HepG2 (cell line): ENCODE measurements around the gene LCN2. TPM values are rescaled to one million over a fixed set of nuclear protein-coding genes. Genes with fewer than 3 reads are reported as not detected.

Experiments
- HOXA3 ChIP-seq: sonication (generic); formaldehyde crosslinking; IDR thresholded peaks from 2 replicates; pipeline ENCODE4 v1.5.0; 2020; ENCODE audit warnings: missing genetic modification reagents
- KMT2A ChIP-seq: sonication (generic); formaldehyde crosslinking; IDR thresholded peaks from 2 replicates; pipeline ENCODE4 v1.4.0; 2020; ENCODE audit warnings: missing genetic modification reagents
- MAF1 ChIP-seq: sonication (generic); formaldehyde crosslinking; IDR thresholded peaks from 2 replicates; pipeline ENCODE4 v1.5.0; 2020; ENCODE audit warnings: missing genetic modification reagents, borderline replicate concordance
- NFYB ChIP-seq: sonication (generic); formaldehyde crosslinking; IDR thresholded peaks from 2 replicates; pipeline ENCODE4 v1.4.0; 2020; ENCODE audit warnings: missing genetic modification reagents
- NR2F2 ChIP-seq: IDR thresholded peaks from 2 replicates; pipeline ENCODE4 v1.6.1; 2012; ENCODE audit warnings: low read depth, inconsistent platforms, borderline replicate concordance
- PBX3 ChIP-seq: sonication (generic); formaldehyde crosslinking; IDR thresholded peaks from 2 replicates; pipeline ENCODE4 v1.8.1; 2023; ENCODE audit warnings: missing genetic modification reagents, inconsistent platforms, borderline replicate concordance
- SKI ChIP-seq: fragments of 450-650 bp; IDR thresholded peaks from one replicate; pipeline ENCODE4 v1.6.1; 2018; ENCODE audit warnings: mild to moderate bottlenecking; ENCODE audit not compliant: partially characterized antibody
- SNAI1 ChIP-seq: sonication (generic); formaldehyde crosslinking; IDR thresholded peaks from 2 replicates; pipeline ENCODE4 v1.5.0; 2020; ENCODE audit warnings: mild to moderate bottlenecking, missing genetic modification reagents, borderline replicate concordance
- ZFP36 ChIP-seq: fragments of 150-350 bp; IDR thresholded peaks from 2 replicates; pipeline ENCODE4 v1.6.1; 2018; ENCODE audit warnings: borderline replicate concordance, low read length, low read depth; ENCODE audit not compliant: partially characterized antibody
- ZNF281 ChIP-seq: sonication (generic); formaldehyde crosslinking; IDR thresholded peaks from 2 replicates; pipeline ENCODE4 v1.4.0; 2020; ENCODE audit warnings: missing genetic modification reagents, borderline replicate concordance
- ZNF318 ChIP-seq: sonication (generic); formaldehyde crosslinking; IDR thresholded peaks from 2 replicates; pipeline ENCODE4 v1.4.0; 2020; ENCODE audit warnings: mild to moderate bottlenecking, missing genetic modification reagents
- ZNF564 ChIP-seq: sonication (generic); formaldehyde crosslinking; IDR thresholded peaks from 2 replicates; pipeline ENCODE4 v1.8.1; 2023; ENCODE audit warnings: mild to moderate bottlenecking, missing genetic modification reagents
- ZNF569 ChIP-seq: sonication (generic); formaldehyde crosslinking; IDR thresholded peaks from 2 replicates; pipeline ENCODE4 v1.5.0; 2020; ENCODE audit warnings: mild to moderate bottlenecking, missing genetic modification reagents, moderate library complexity, borderline replicate concordance
- ZNF709 ChIP-seq: sonication (generic); formaldehyde crosslinking; IDR thresholded peaks from 2 replicates; pipeline ENCODE4 v1.5.0; 2020; ENCODE audit warnings: mild to moderate bottlenecking, missing genetic modification reagents
- polyA plus RNA-seq, 8 experiments: library from polyadenylated mRNA; depleted of rRNA in 3 of 8; stranded (reverse) in 7 of 8; unstranded in 1 of 8; fragments of >200 nt; fragmentation: Illumina TruSeq in 4 of 8; extraction: Trizol in 4 of 8; gene quantifications; 2 replicates each; pipeline versions ENCODE4 v1.2.1 to v1.2.3, GENCODE V29; 2011 to 2016; ENCODE audit warnings: low read depth in 4 of 8, missing spikeins in 1 of 8, mixed read lengths in 1 of 8; ENCODE audit not compliant: insufficient read depth in 1 of 8
- total RNA-seq, 5 experiments: library from RNA; depleted of rRNA; stranded (reverse); fragments of >200 nt; fragmentation: Illumina TruSeq; extraction: Trizol; gene quantifications; 2 replicates each; pipeline ENCODE4 v1.2.3, GENCODE V29; 2016; ENCODE audit warnings: low read depth in 1 of 5

Gene LCN2
- total and polyA plus RNA-seq, 2 of the 13 experiments (the other 11 are each of a cell fraction or from before 2014, with no cell fraction given) = 0.38 to 1.4 TPM

- TF ChIP-seq ZNF564 (CRISPR knock-in tag) (no peak), NR2F2 (peak; percentile 41; the same call in 1 of the 2 replicates), SNAI1 (CRISPR knock-in tag) (peak; percentile 71; the same call in 1 of the 2 replicates), SKI (no peak), ZNF709 (CRISPR knock-in tag) (no peak), MAF1 (CRISPR knock-in tag) (no peak; the same call in 1 of the 2 replicates), ZFP36 (no peak), NFYB (CRISPR knock-in tag) (no peak), ZNF281 (CRISPR knock-in tag) (no peak), HOXA3 (CRISPR knock-in tag) (no peak; the same call in 1 of the 2 replicates), ZNF569 (CRISPR knock-in tag) (no peak), PBX3 (peak; percentile 52; the same call in 1 of the 2 replicates), KMT2A (CRISPR knock-in tag) (no peak; the same call in 1 of the 2 replicates), ZNF318 (CRISPR knock-in tag) (no peak)
These were observed 21.0 kb upstream of the LCN2 start (continued) for GRCh38 chr9:128127990-128128835.
